ENCODE results near the gene SLITRK6.

SLITRK6 gene, protein sequence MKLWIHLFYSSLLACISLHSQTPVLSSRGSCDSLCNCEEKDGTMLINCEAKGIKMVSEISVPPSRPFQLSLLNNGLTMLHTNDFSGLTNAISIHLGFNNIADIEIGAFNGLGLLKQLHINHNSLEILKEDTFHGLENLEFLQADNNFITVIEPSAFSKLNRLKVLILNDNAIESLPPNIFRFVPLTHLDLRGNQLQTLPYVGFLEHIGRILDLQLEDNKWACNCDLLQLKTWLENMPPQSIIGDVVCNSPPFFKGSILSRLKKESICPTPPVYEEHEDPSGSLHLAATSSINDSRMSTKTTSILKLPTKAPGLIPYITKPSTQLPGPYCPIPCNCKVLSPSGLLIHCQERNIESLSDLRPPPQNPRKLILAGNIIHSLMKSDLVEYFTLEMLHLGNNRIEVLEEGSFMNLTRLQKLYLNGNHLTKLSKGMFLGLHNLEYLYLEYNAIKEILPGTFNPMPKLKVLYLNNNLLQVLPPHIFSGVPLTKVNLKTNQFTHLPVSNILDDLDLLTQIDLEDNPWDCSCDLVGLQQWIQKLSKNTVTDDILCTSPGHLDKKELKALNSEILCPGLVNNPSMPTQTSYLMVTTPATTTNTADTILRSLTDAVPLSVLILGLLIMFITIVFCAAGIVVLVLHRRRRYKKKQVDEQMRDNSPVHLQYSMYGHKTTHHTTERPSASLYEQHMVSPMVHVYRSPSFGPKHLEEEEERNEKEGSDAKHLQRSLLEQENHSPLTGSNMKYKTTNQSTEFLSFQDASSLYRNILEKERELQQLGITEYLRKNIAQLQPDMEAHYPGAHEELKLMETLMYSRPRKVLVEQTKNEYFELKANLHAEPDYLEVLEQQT

DNA sequence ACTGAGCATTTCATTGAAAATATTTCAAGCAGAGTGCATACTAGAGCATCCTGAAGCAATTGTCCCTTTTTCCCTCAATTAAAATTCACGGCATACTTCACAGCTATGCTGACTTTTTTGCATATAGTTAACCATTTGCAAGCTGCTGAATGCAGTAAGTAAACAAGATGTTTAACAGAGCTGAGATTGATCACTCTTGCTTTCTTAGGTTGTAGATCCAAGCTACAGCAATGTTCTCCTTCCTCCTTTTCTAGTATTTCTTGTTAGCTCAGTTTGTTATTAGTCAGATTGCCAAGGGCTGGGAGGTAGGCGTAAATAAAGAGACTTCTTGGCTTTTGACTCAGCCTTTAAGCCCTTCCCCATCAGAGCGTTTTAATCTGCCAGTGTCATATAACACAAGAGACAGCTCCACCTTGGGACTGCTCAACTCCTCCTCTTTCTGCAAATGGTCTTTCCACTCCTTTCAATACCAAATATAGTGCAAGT is at the start of gene SLITRK6:
Gene SLITRK6, minus strand, starts transcription at position 323 of the 486 bp plus-strand sequence. CDS start 2,911 bp downstream, outside the sequence.
- no peaks in the 10 kb centered on the region for H3K36me3 ChIP-seq (ENCODE audit: control insufficient read depth, insufficient read depth, low read length, severe bottlenecking)
- no peaks in the 10 kb centered on the region for H3K27me3 ChIP-seq (replicated peaks; ENCODE audit: control insufficient read depth, insufficient read depth, low read length)
- no peak within 1 kb of the TSS for H3K9ac ChIP-seq (ENCODE audit: low read length)
- H3K9me3 ChIP-seq (ENCODE audit: control insufficient read depth, low read length), result no peaks in the 10 kb centered on the region
- H3K4me1 ChIP-seq (ENCODE audit: control insufficient read depth, insufficient read depth, low read length), result peaks cover 9% of the 10 kb centered on the region
- peak within 1 kb of the TSS; percentile 10 for H3K4me3 ChIP-seq (ENCODE audit: low read length)
- DNase-seq (ENCODE audit: low read depth), result peak; percentile 73

GRCh38 chr13:85847012-85847411 is 47.8 kb upstream of the SLITRK6 start:
- Histone ChIP-seq H3K9me3 (ENCODE audit: control insufficient read depth, low read length) (peaks cover 9% of the 10 kb centered on the region), H3K27me3 (replicated peaks; ENCODE audit: control insufficient read depth, insufficient read depth, low read length) (no peaks in the 10 kb centered on the region), H3K9ac (ENCODE audit: low read length) (no peak overlapping the region), H3K4me1 (ENCODE audit: control insufficient read depth, insufficient read depth, low read length) (no peaks in the 10 kb centered on the region), H3K4me3 (ENCODE audit: low read length) (no peak overlapping the region), H3K36me3 (ENCODE audit: control insufficient read depth, insufficient read depth, low read length, severe bottlenecking) (no peaks in the 10 kb centered on the region)
- DNase-seq (ENCODE audit: low read depth), result no peak

- Histone ChIP-seq H3K4me1 (ENCODE audit: control insufficient read depth, insufficient read depth, low read length) (no peaks in the 10 kb centered on the region), H3K9ac (ENCODE audit: low read length) (no peak overlapping the region), H3K27me3 (replicated peaks; ENCODE audit: control insufficient read depth, insufficient read depth, low read length) (no peaks in the 10 kb centered on the region), H3K4me3 (ENCODE audit: low read length) (no peak overlapping the region), H3K9me3 (ENCODE audit: control insufficient read depth, low read length) (no peaks in the 10 kb centered on the region), H3K36me3 (ENCODE audit: control insufficient read depth, insufficient read depth, low read length, severe bottlenecking) (no peaks in the 10 kb centered on the region)
- no peak for DNase-seq (ENCODE audit: low read depth)
Measured at GRCh38 chr13:85841427-85841826, 42.2 kb upstream of the SLITRK6 start.

DNA sequence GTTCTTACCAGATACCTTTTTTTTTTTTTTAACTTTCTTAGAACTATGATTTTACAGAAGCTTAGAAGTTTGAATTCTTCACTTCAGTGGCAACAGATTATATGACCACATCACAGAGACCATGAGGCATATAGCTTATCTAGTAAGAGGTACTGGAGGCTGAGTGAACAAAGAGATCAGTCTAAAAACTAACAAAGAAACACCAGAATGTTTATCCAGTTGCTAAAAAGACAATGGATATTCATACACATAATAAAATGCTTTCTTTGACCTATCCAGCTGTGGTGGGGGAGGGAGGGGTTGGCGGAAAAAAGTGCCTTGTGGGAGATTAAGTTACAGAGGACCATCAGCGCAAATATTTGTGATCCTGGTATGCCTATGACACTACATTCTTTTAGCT is 34.7 kb upstream of the SLITRK6 start:
- H3K9me3 ChIP-seq (ENCODE audit: control insufficient read depth, low read length), result no peaks in the 10 kb centered on the region
- DNase-seq (ENCODE audit: low read depth), result no peak
- H3K27me3 ChIP-seq (replicated peaks; ENCODE audit: control insufficient read depth, insufficient read depth, low read length), result no peaks in the 10 kb centered on the region
- no peak overlapping the region for H3K4me3 ChIP-seq (ENCODE audit: low read length)
- no peak overlapping the region for H3K9ac ChIP-seq (ENCODE audit: low read length)
- no peaks in the 10 kb centered on the region for H3K4me1 ChIP-seq (ENCODE audit: control insufficient read depth, insufficient read depth, low read length)
- H3K36me3 ChIP-seq (ENCODE audit: control insufficient read depth, insufficient read depth, low read length, severe bottlenecking), result no peaks in the 10 kb centered on the region

DNA sequence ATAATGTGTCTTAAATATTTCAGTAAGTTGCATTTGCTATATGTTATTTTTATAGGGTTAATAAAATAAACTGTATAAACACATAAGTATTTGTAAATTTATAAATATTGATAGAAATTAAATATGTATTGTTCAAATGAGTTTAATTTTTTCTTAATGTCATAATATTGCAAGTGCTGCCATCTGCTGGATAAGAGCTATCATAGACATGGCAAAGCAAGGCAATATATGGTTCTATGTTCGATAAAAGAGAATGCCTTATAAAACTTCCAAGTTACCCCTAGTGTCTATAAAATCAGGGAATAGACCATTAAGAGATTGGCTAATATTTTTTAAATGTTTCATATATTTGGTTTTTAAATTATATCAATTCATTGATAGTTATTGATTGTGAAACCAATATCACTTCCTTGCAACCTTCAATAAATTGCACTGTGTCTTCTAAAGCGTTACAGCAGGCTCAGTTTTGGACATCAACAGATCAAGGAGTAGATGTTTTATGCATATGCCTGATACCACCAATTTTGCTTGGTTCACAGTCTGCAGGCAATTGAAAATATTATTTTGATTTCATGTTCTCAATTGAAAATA is 29.0 kb upstream of the SLITRK6 start:
- Histone ChIP-seq H3K4me3 (ENCODE audit: low read length) (no peak overlapping the region), H3K27me3 (replicated peaks; ENCODE audit: control insufficient read depth, insufficient read depth, low read length) (no peaks in the 10 kb centered on the region), H3K4me1 (ENCODE audit: control insufficient read depth, insufficient read depth, low read length) (no peaks in the 10 kb centered on the region), H3K36me3 (ENCODE audit: control insufficient read depth, insufficient read depth, low read length, severe bottlenecking) (no peaks in the 10 kb centered on the region), H3K9me3 (ENCODE audit: control insufficient read depth, low read length) (no peaks in the 10 kb centered on the region), H3K9ac (ENCODE audit: low read length) (no peak overlapping the region)
- peak; percentile 75 for DNase-seq (ENCODE audit: low read depth)

GRCh38 chr13:85825454-85825853 is 26.2 kb upstream of the SLITRK6 start:
- H3K9me3 ChIP-seq (ENCODE audit: control insufficient read depth, low read length), result no peaks in the 10 kb centered on the region
- no peaks in the 10 kb centered on the region for H3K4me1 ChIP-seq (ENCODE audit: control insufficient read depth, insufficient read depth, low read length)
- no peak overlapping the region for H3K9ac ChIP-seq (ENCODE audit: low read length)
- no peak for DNase-seq (ENCODE audit: low read depth)
- no peaks in the 10 kb centered on the region for H3K27me3 ChIP-seq (replicated peaks; ENCODE audit: control insufficient read depth, insufficient read depth, low read length)
- H3K36me3 ChIP-seq (ENCODE audit: control insufficient read depth, insufficient read depth, low read length, severe bottlenecking), result no peaks in the 10 kb centered on the region
- no peak overlapping the region for H3K4me3 ChIP-seq (ENCODE audit: low read length)

- Histone ChIP-seq H3K9me3 (ENCODE audit: control insufficient read depth, low read length) (no peaks in the 10 kb centered on the region), H3K27me3 (replicated peaks; ENCODE audit: control insufficient read depth, insufficient read depth, low read length) (no peaks in the 10 kb centered on the region), H3K4me1 (ENCODE audit: control insufficient read depth, insufficient read depth, low read length) (no peaks in the 10 kb centered on the region), H3K4me3 (ENCODE audit: low read length) (no peak overlapping the region), H3K36me3 (ENCODE audit: control insufficient read depth, insufficient read depth, low read length, severe bottlenecking) (no peaks in the 10 kb centered on the region), H3K9ac (ENCODE audit: low read length) (no peak overlapping the region)
- DNase-seq (ENCODE audit: low read depth), result no peak
Measured at GRCh38 chr13:85823832-85824231, 24.6 kb upstream of the SLITRK6 start.

GRCh38 chr13:85819513-85819912 is 20.3 kb upstream of the SLITRK6 start:
- no peak overlapping the region for H3K4me3 ChIP-seq (ENCODE audit: low read length)
- H3K36me3 ChIP-seq (ENCODE audit: control insufficient read depth, insufficient read depth, low read length, severe bottlenecking), result no peaks in the 10 kb centered on the region
- no peak for DNase-seq (ENCODE audit: low read depth)
- no peaks in the 10 kb centered on the region for H3K4me1 ChIP-seq (ENCODE audit: control insufficient read depth, insufficient read depth, low read length)
- no peak overlapping the region for H3K9ac ChIP-seq (ENCODE audit: low read length)
- H3K9me3 ChIP-seq (ENCODE audit: control insufficient read depth, low read length), result no peaks in the 10 kb centered on the region
- H3K27me3 ChIP-seq (replicated peaks; ENCODE audit: control insufficient read depth, insufficient read depth, low read length), result no peaks in the 10 kb centered on the region

GRCh38 chr13:85816413-85816812 is 17.2 kb upstream of the SLITRK6 start:
- Histone ChIP-seq H3K27me3 (replicated peaks; ENCODE audit: control insufficient read depth, insufficient read depth, low read length) (no peaks in the 10 kb centered on the region), H3K9me3 (ENCODE audit: control insufficient read depth, low read length) (no peaks in the 10 kb centered on the region), H3K4me1 (ENCODE audit: control insufficient read depth, insufficient read depth, low read length) (no peaks in the 10 kb centered on the region), H3K4me3 (ENCODE audit: low read length) (no peak overlapping the region), H3K36me3 (ENCODE audit: control insufficient read depth, insufficient read depth, low read length, severe bottlenecking) (no peaks in the 10 kb centered on the region), H3K9ac (ENCODE audit: low read length) (no peak overlapping the region)
- peak; percentile 40 for DNase-seq (ENCODE audit: low read depth)

GRCh38 chr13:85812282-85812681 is 13.1 kb upstream of the SLITRK6 start:
- Histone ChIP-seq H3K9ac (ENCODE audit: low read length) (no peak overlapping the region), H3K36me3 (ENCODE audit: control insufficient read depth, insufficient read depth, low read length, severe bottlenecking) (no peaks in the 10 kb centered on the region), H3K4me1 (ENCODE audit: control insufficient read depth, insufficient read depth, low read length) (no peaks in the 10 kb centered on the region), H3K27me3 (replicated peaks; ENCODE audit: control insufficient read depth, insufficient read depth, low read length) (no peaks in the 10 kb centered on the region), H3K9me3 (ENCODE audit: control insufficient read depth, low read length) (no peaks in the 10 kb centered on the region), H3K4me3 (ENCODE audit: low read length) (no peak overlapping the region)
- DNase-seq (ENCODE audit: low read depth), result no peak

GRCh38 chr13:85808811-85809210 is 9.6 kb upstream of the SLITRK6 start:
- Histone ChIP-seq H3K27me3 (replicated peaks; ENCODE audit: control insufficient read depth, insufficient read depth, low read length) (no peaks in the 10 kb centered on the region), H3K4me1 (ENCODE audit: control insufficient read depth, insufficient read depth, low read length) (no peaks in the 10 kb centered on the region), H3K4me3 (ENCODE audit: low read length) (no peak overlapping the region), H3K9me3 (ENCODE audit: control insufficient read depth, low read length) (no peaks in the 10 kb centered on the region), H3K36me3 (ENCODE audit: control insufficient read depth, insufficient read depth, low read length, severe bottlenecking) (no peaks in the 10 kb centered on the region), H3K9ac (ENCODE audit: low read length) (no peak overlapping the region)
- no peak for DNase-seq (ENCODE audit: low read depth)
